HepG2 (cell line): ENCODE results near the gene ING2. TPM values are rescaled to one million over a fixed set of nuclear protein-coding genes. Genes with fewer than 3 reads are reported as not detected.

ENCODE experiments used
- ATAC-seq: fragments of 200-7000 bp; cut with Tn5 transposase; 3 replicates; pipeline ENCODE4 v1.9.1; 2020; ENCODE audit warnings: mild to moderate bottlenecking, moderate library complexity
- BruUV-seq: library from RNA; stranded (reverse); fragments of 400-500 nt; replicated peaks from 2 replicates; lab custom pipeline; 2021; lab: Mats Ljungman, UMichigan
- CTCF ChIA-PET: fragments of 300-600 bp; formaldehyde crosslinking; extraction: SDS; loops from one replicate; lab custom pipeline; 2021; ENCODE audit warnings: low total read pairs, inconsistent platforms, low intra/inter-chr PET ratio; lab: Yijun Ruan, JAX
- POLR2A ChIA-PET: fragments of 350-600 bp; sonication (Branson Sonifier 250); formaldehyde crosslinking; loops from one replicate; lab custom pipeline; 2020; ENCODE audit warnings: antibody characterized with exemption, inconsistent platforms; lab: Yijun Ruan, JAX
- DNase-seq: peaks from one replicate; pipeline ENCODE4 v3.0.0-alpha.2; 2015; ENCODE audit warnings: low spot score
- FAIRE-seq: peaks from 3 replicates; lab custom pipeline; 2011; peaks lifted over from hg19 to GRCh38; lab: Jason Lieb, UNC
- H2AFZ ChIP-seq: one replicate; pipeline ENCODE4 v1.6.1; 2011; ENCODE audit warnings: low read length, inconsistent platforms
- H3K27ac ChIP-seq: fragments of 300-600 bp; 3 replicates; pipeline ENCODE4 v1.8.0; 2011; ENCODE audit warnings: mixed run types, mild to moderate bottlenecking, mixed read lengths, low read length, inconsistent platforms; ENCODE audit not compliant: insufficient read depth; ENCODE audit errors: extremely low read length
- H3K27me3 ChIP-seq, 2 experiments: fragments of 200-600 bp in 1 of 2; 2 replicates in 1 of 2; 3 replicates in 1 of 2; pipeline versions ENCODE4 v1.6.0 to v1.8.0; 2011; ENCODE audit warnings: low read length in 2 of 2, mild to moderate bottlenecking in 2 of 2, moderate library complexity in 2 of 2, inconsistent platforms in 1 of 2; ENCODE audit not compliant: insufficient read depth in 2 of 2, control insufficient read depth in 1 of 2
- H3K36me3 ChIP-seq, 2 experiments: fragments of 200-600 bp in 1 of 2; replicated peaks in 1 of 2; 2 replicates in 1 of 2; 3 replicates in 1 of 2; pipeline versions ENCODE4 v1.5.1 to v1.8.0; 2011; ENCODE audit warnings: low read length in 2 of 2, inconsistent platforms in 1 of 2; ENCODE audit not compliant: insufficient read depth in 2 of 2, control insufficient read depth in 1 of 2
- H3K4me1 ChIP-seq: 2 replicates; pipeline ENCODE4 v1.5.1; 2012; ENCODE audit warnings: low read length, inconsistent platforms; ENCODE audit not compliant: insufficient read depth
- H3K4me2 ChIP-seq: 2 replicates; pipeline ENCODE4 v1.6.0; 2011; ENCODE audit warnings: low read depth, low read length, inconsistent platforms
- H3K4me3 ChIP-seq, 3 experiments: fragments of 200-600 bp in 1 of 3; sonication (generic), shearing (Covaris generic) in 1 of 3; replicated peaks in 1 of 3; 2 replicates each; pipeline ENCODE4 v1.5.1; 2011 to 2016; ENCODE audit warnings: low read length in 3 of 3, inconsistent platforms in 2 of 3, low read depth in 2 of 3, mild to moderate bottlenecking in 2 of 3, control low read depth in 1 of 3, mixed read lengths in 1 of 3; ENCODE audit not compliant: insufficient read depth in 1 of 3
- H3K79me2 ChIP-seq: one replicate; pipeline ENCODE4 v1.6.1; 2011; ENCODE audit warnings: low read length, inconsistent platforms; ENCODE audit not compliant: insufficient read depth
- H3K9ac ChIP-seq: 2 replicates; pipeline ENCODE4 v1.6.0; 2011; ENCODE audit warnings: mild to moderate bottlenecking, low read depth, low read length, inconsistent platforms; ENCODE audit not compliant: insufficient read depth
- H3K9me3 ChIP-seq: 2 replicates; pipeline ENCODE4 v1.5.1; 2012; ENCODE audit warnings: mild to moderate bottlenecking, low read length
- H4K20me1 ChIP-seq: 2 replicates; pipeline ENCODE4 v1.6.0; 2011; ENCODE audit warnings: inconsistent platforms, mild to moderate bottlenecking, low read length, moderate library complexity; ENCODE audit not compliant: insufficient read depth
- EHMT2 ChIP-seq: fragments of 200-600 bp; sonication (generic); IDR thresholded peaks from 2 replicates; pipeline ENCODE4 v1.7.0; 2017; ENCODE audit warnings: antibody characterized with exemption, low read depth, low read length, borderline replicate concordance
- FIP1L1 ChIP-seq: fragments of 200-400 bp; formaldehyde crosslinking; IDR thresholded peaks from 2 replicates; pipeline ENCODE4 v1.6.1; 2018; ENCODE audit warnings: low read depth, mild to moderate bottlenecking, low read length, moderate library complexity, borderline replicate concordance; ENCODE audit not compliant: insufficient read depth
- GABPB1 ChIP-seq: IDR thresholded peaks from 2 replicates; pipeline ENCODE4 v1.6.1; 2016; ENCODE audit warnings: mild to moderate bottlenecking, missing genetic modification reagents, moderate library complexity, missing compliant biosample characterization
- JDP2 ChIP-seq: sonication (generic); formaldehyde crosslinking; IDR thresholded peaks from 2 replicates; pipeline ENCODE4 v1.8.1; 2022; ENCODE audit warnings: missing genetic modification reagents, borderline replicate concordance
- NFATC3 ChIP-seq: sonication (generic); formaldehyde crosslinking; IDR thresholded peaks from 2 replicates; pipeline ENCODE4 v1.5.1; 2020; ENCODE audit warnings: mild to moderate bottlenecking, missing genetic modification reagents
- NFKB2 ChIP-seq: sonication (generic); formaldehyde crosslinking; IDR thresholded peaks from 2 replicates; pipeline ENCODE4 v1.4.0; 2020; ENCODE audit warnings: missing genetic modification reagents, borderline replicate concordance
- NKX3-1 ChIP-seq: sonication (generic); formaldehyde crosslinking; IDR thresholded peaks from 2 replicates; pipeline ENCODE4 v1.5.0; 2020; ENCODE audit warnings: missing genetic modification reagents
- NR1H2 ChIP-seq: sonication (generic); formaldehyde crosslinking; IDR thresholded peaks from 2 replicates; pipeline ENCODE4 v1.8.1; 2022; ENCODE audit warnings: low read depth, missing genetic modification reagents, borderline replicate concordance
- NR2C2 ChIP-seq: sonication (generic); formaldehyde crosslinking; IDR thresholded peaks from 2 replicates; pipeline ENCODE4 v1.4.0; 2020; ENCODE audit warnings: missing genetic modification reagents, mild to moderate bottlenecking, moderate library complexity, borderline replicate concordance
- SKI ChIP-seq: fragments of 450-650 bp; IDR thresholded peaks from one replicate; pipeline ENCODE4 v1.6.1; 2018; ENCODE audit warnings: mild to moderate bottlenecking; ENCODE audit not compliant: partially characterized antibody
- STAG1 ChIP-seq: sonication (generic); formaldehyde crosslinking; IDR thresholded peaks from 2 replicates; pipeline ENCODE4 v1.4.0; 2020; ENCODE audit warnings: missing genetic modification reagents
- TMF1 ChIP-seq: sonication (generic); formaldehyde crosslinking; IDR thresholded peaks from 2 replicates; pipeline ENCODE4 v1.8.1; 2022; ENCODE audit warnings: low read depth, missing genetic modification reagents
- YEATS4 ChIP-seq: sonication (generic); formaldehyde crosslinking; IDR thresholded peaks from 2 replicates; pipeline ENCODE4 v1.4.0; 2020; ENCODE audit warnings: missing genetic modification reagents, borderline replicate concordance
- ZFAT ChIP-seq: sonication (generic); formaldehyde crosslinking; conservative IDR thresholded peaks from 2 replicates; pipeline ENCODE4 v1.8.1; 2023; ENCODE audit warnings: missing genetic modification reagents, inconsistent platforms
- ZNF331 ChIP-seq: sonication (generic); formaldehyde crosslinking; IDR thresholded peaks from 2 replicates; pipeline ENCODE4 v1.4.0; 2020; ENCODE audit warnings: missing genetic modification reagents
- ZNF709 ChIP-seq: sonication (generic); formaldehyde crosslinking; IDR thresholded peaks from 2 replicates; pipeline ENCODE4 v1.5.0; 2020; ENCODE audit warnings: mild to moderate bottlenecking, missing genetic modification reagents
- ZNF749 ChIP-seq: sonication (generic); formaldehyde crosslinking; IDR thresholded peaks from 2 replicates; pipeline ENCODE4 v1.8.0; 2022; ENCODE audit warnings: mild to moderate bottlenecking, missing genetic modification reagents, moderate library complexity, borderline replicate concordance
- ZNF816 ChIP-seq: sonication (generic); formaldehyde crosslinking; IDR thresholded peaks from 2 replicates; pipeline ENCODE4 v1.8.0; 2022; ENCODE audit warnings: missing genetic modification reagents, mild to moderate bottlenecking, borderline replicate concordance
- ZSCAN22 ChIP-seq: sonication (generic); formaldehyde crosslinking; IDR thresholded peaks from 2 replicates; pipeline ENCODE4 v1.4.0; 2020; ENCODE audit warnings: mild to moderate bottlenecking, missing genetic modification reagents
- WGBS: methylation state at CpG from one replicate; pipeline ENCODE4 v1.1.6; 2017; ENCODE audit warnings: low lambda C conversion rate; 5-methylcytosine and 5-hydroxymethylcytosine counted together
- in situ Hi-C: cut with HindIII; loops from 2 replicates; pipeline ENCODE4 v1.10.0; 2017; ENCODE audit warnings: low pct_unique_long_range_greater_than_20kb; ENCODE audit not compliant: extremely low pct_ligation_motif_present
- intact Hi-C: fragments of 100-400 bp; cut with micrococcal nuclease; formaldehyde crosslinking; loops from one replicate; pipeline ENCODE4 v1.10.0; 2022; ENCODE audit not compliant: unreplicated experiment
- polyA plus RNA-seq, 8 experiments: library from polyadenylated mRNA; depleted of rRNA in 3 of 8; stranded (reverse) in 7 of 8; unstranded in 1 of 8; fragments of >200 nt; fragmentation: Illumina TruSeq in 4 of 8; extraction: Trizol in 4 of 8; gene quantifications; 2 replicates each; pipeline versions ENCODE4 v1.2.1 to v1.2.3, GENCODE V29; 2011 to 2016; ENCODE audit warnings: low read depth in 4 of 8, missing spikeins in 1 of 8, mixed read lengths in 1 of 8; ENCODE audit not compliant: insufficient read depth in 1 of 8
- total RNA-seq, 5 experiments: library from RNA; depleted of rRNA; stranded (reverse); fragments of >200 nt; fragmentation: Illumina TruSeq; extraction: Trizol; gene quantifications; 2 replicates each; pipeline ENCODE4 v1.2.3, GENCODE V29; 2016; ENCODE audit warnings: low read depth in 1 of 5
- TF ChIP-seq, protein P1 (sequence below): sonication (generic); formaldehyde crosslinking; IDR thresholded peaks from 2 replicates; pipeline ENCODE4 v1.5.1; 2020; ENCODE audit warnings: missing genetic modification reagents, mild to moderate bottlenecking, borderline replicate concordance

Gene ING2
- total and polyA plus RNA-seq, 2 of the 13 experiments (the other 11 are each of a cell fraction or from before 2014, with no cell fraction given): 6.6 to 12.4 TPM

GRCh38 chr4:183540410-183541009 lies 35.7 kb downstream of the ING2 start:
- POLR2A ChIA-PET: no interaction called here
- BruUV-seq: no TSS peak

GRCh38 chr4:183541010-183541751 lies 36.3 kb downstream of the ING2 start:
- peak overlapping the region; percentile 2 for H2AFZ ChIP-seq
- TF ChIP-seq GABPB1 (CRISPR knock-in tag): no peak
- no peak for TF ChIP-seq JDP2 (CRISPR knock-in tag)
- TF ChIP-seq ZNF816: no peak
- TF ChIP-seq TMF1 (CRISPR knock-in tag): no peak
- no peak for TF ChIP-seq ZSCAN22 (CRISPR knock-in tag)
- TF ChIP-seq, protein P1, sequence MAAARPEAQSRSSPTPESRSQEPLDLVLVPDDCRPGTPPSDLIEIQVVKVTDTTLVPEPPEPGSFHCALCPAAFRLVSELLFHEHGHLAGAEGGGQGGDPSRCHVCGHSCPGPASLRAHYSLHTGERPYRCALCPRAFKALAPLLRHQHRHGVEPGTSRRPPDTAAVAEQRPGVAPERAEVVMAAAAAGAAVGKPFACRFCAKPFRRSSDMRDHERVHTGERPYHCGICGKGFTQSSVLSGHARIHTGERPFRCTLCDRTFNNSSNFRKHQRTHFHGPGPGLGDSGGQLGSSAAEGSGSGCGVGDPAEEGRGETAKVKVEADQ (CRISPR knock-in tag): no peak
- no peak for TF ChIP-seq NR2C2 (CRISPR knock-in tag)
- TF ChIP-seq NKX3-1 (CRISPR knock-in tag): no peak
- no peak for TF ChIP-seq FIP1L1
- TF ChIP-seq YEATS4 (CRISPR knock-in tag): no peak
- no peak for TF ChIP-seq NFKB2
- TF ChIP-seq ZNF331: no peak
- TF ChIP-seq NFATC3 (CRISPR knock-in tag): no peak
- TF ChIP-seq SKI: no peak
- no peak for TF ChIP-seq ZFAT (CRISPR knock-in tag)

More at GRCh38 chr4:183540410-183541009, 35.7 kb downstream of the ING2 start:
- Histone ChIP-seq H3K4me3 (no peak overlapping the region), H2AFZ (no peak overlapping the region), H3K79me2 (no peaks in the 10 kb centered on the region), H3K9me3 (peaks cover 5% of the 10 kb centered on the region; the same call in 1 of the 2 replicates), H3K36me3 (no peaks in the 10 kb centered on the region), H3K4me1 (peaks cover 11% of the 10 kb centered on the region; the same call in 1 of the 2 replicates), H3K27me3 (peaks cover 3 to 6% of the 10 kb centered on the region in 2 experiments; a peak in 1 of 5 replicates), H3K27ac (no peak overlapping the region), H3K9ac (no peak overlapping the region), H4K20me1 (no peaks in the 10 kb centered on the region), H3K4me2 (no peak overlapping the region)
- in situ Hi-C loops: no loop called here
- ATAC-seq: peak; percentile 80
- 67% methylated on average over 12 of the region's 13 CpGs for WGBS
- no peak for DNase-seq
- CTCF ChIA-PET: no interaction called here
- TF ChIP-seq EHMT2 (no peak), ZNF709 (CRISPR knock-in tag) (no peak), NR1H2 (CRISPR knock-in tag) (no peak), ZNF749 (CRISPR knock-in tag) (no peak), STAG1 (CRISPR knock-in tag) (0 out of 2 replicates have a peak, but pooled peaks have one; percentile 6)
- intact Hi-C loops: no loop called here
- FAIRE-seq: no peak

More at GRCh38 chr4:183541010-183541751, 36.3 kb downstream of the ING2 start:
- FAIRE-seq (no peak), ATAC-seq (peak; percentile 58), DNase-seq (no peak)
- H3K4me2 ChIP-seq: peak overlapping the region; percentile 45; the same call in 1 of the 2 replicates
- CTCF ChIA-PET: no interaction called here
- 17% methylated on average over 13 of the region's 13 CpGs for WGBS
- no peaks in the 10 kb centered on the region for H4K20me1 ChIP-seq
- no peaks in the 10 kb centered on the region for H3K79me2 ChIP-seq
- no peak overlapping the region for H3K27ac ChIP-seq
- H3K9me3 ChIP-seq: peaks cover 5% of the 10 kb centered on the region; the same call in 1 of the 2 replicates
- BruUV-seq: no TSS peak
- intact Hi-C loops: no loop called here
- no peak overlapping the region for H3K9ac ChIP-seq
- in situ Hi-C loops: no loop called here
- no peaks in the 10 kb centered on the region for H3K36me3 ChIP-seq
- POLR2A ChIA-PET: no interaction called here
- no peak overlapping the region for H3K4me3 ChIP-seq
- H3K27me3 ChIP-seq: peaks cover 3 to 6% of the 10 kb centered on the region in 2 experiments; a peak in 1 of 5 replicates
- H3K4me1 ChIP-seq: peaks cover 11% of the 10 kb centered on the region; the same call in 1 of the 2 replicates
